IPS DF 4.7 (cell line): Measurements from ENCODE around the gene HIVEP3.

Experiments
- DNase-seq: peaks from one replicate; pipeline ENCODE4 v3.0.0-alpha.2; 2013; ENCODE audit warnings: low spot score; ENCODE audit errors: extremely low read depth

HIVEP3 gene

GRCh38 chr1:41523949-41524675 is 394.6 kb downstream of the HIVEP3 start:
- DNase-seq: no peak

- DNase-seq: no peak
Observed at GRCh38 chr1:41523071-41523470, 395.7 kb downstream of the HIVEP3 start.

- DNase-seq: no peak
Observed at GRCh38 chr1:41521766-41522165, 397.0 kb downstream of the HIVEP3 start.

GRCh38 chr1:41520951-41521752 is 397.6 kb downstream of the HIVEP3 start:
- no peak for DNase-seq

- DNase-seq: no peak
Observed at GRCh38 chr1:41519667-41520066, 399.1 kb downstream of the HIVEP3 start.

GRCh38 chr1:41518471-41518870 is 400.3 kb downstream of the HIVEP3 start:
- DNase-seq: no peak

GRCh38 chr1:41517062-41517438 is 401.7 kb downstream of the HIVEP3 start:
- no peak for DNase-seq

- no peak for DNase-seq
Observed at GRCh38 chr1:41516168-41517061, 402.3 kb downstream of the HIVEP3 start.

GRCh38 chr1:41515778-41516167 is 402.9 kb downstream of the HIVEP3 start:
- no peak for DNase-seq

GRCh38 chr1:41515131-41515678 is 403.5 kb downstream of the HIVEP3 start:
- DNase-seq: no peak

GRCh38 chr1:41514381-41514780 is 404.3 kb downstream of the HIVEP3 start:
- no peak for DNase-seq

- no peak for DNase-seq
Observed at GRCh38 chr1:41513383-41513735, 405.4 kb downstream of the HIVEP3 start.

GRCh38 chr1:41512701-41513382 is 405.9 kb downstream of the HIVEP3 start:
- no peak for DNase-seq

- no peak for DNase-seq
Observed at GRCh38 chr1:41511239-41511540, 407.5 kb downstream of the HIVEP3 start.

GRCh38 chr1:41510531-41511238 is 408.0 kb downstream of the HIVEP3 start:
- DNase-seq: no peak

GRCh38 chr1:41509270-41509671 is 409.5 kb downstream of the HIVEP3 start:
- no peak for DNase-seq

- no peak for DNase-seq
Observed at GRCh38 chr1:41508290-41508689, 410.4 kb downstream of the HIVEP3 start.

- no peak for DNase-seq
Observed at GRCh38 chr1:41507836-41508235, 410.9 kb downstream of the HIVEP3 start.

- DNase-seq: no peak
Observed at GRCh38 chr1:41507110-41507720, 411.5 kb downstream of the HIVEP3 start.
